Forelimb muscle (tissue), 1 donor: ENCODE results near the gene OMP. TPM values are rescaled to one million over a fixed set of nuclear protein-coding genes. Genes with fewer than 3 reads are reported as not detected.

ENCODE experiments used
- polyA plus RNA-seq: library from polyadenylated mRNA; unstranded; fragments of 120-200 nt; gene quantifications from one replicate; pipeline ENCODE4 v1.2.1, GENCODE V29; 2013; ENCODE audit not compliant: insufficient read length

The OMP gene
- polyA plus RNA-seq, 1 donor: not detected

Other genes starting within 250 kb of the OMP start
- gene ACER3, start 241.9 kb upstream of the OMP start, polyA plus RNA-seq: 5.5 TPM
- not detected for gene B3GNT6, start 68.4 kb upstream of the OMP start, polyA plus RNA-seq
- gene CAPN5, start 35.9 kb upstream of the OMP start, polyA plus RNA-seq: 10.5 TPM
- 4.0 TPM for gene MYO7A, start 25.4 kb downstream of the OMP start, polyA plus RNA-seq
- gene GDPD4, start 198.8 kb downstream of the OMP start, polyA plus RNA-seq: 0.09 TPM